Measurements from ENCODE around the gene SPTBN1. TPM values are rescaled to one million over a fixed set of nuclear protein-coding genes. Genes with fewer than 3 reads are reported as not detected.

SPTBN1 gene
- total and polyA plus RNA-seq, 2 of the 13 experiments (the other 11 are each of a cell fraction or from before 2014, with no cell fraction given): 123 to 299 TPM

DNA sequence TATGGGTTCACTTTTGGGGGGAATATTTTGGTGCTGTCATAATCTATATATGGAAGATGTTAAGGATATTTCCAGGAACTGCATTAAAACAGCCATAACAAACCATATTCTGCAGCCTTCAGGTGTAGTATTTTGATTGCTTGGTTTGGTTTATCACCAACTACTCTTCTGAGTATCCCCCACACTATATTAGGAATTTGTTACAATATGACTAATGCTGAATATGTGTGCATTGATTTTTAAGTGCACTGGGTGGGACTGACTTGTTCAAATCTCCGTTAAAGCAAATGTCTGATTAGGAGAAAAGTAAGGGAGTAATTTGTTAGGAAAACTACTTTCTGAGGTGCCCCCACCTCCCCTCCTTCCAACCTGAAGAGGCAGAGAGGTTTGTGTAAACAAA, 47.7 kb downstream of the SPTBN1 start:
- intact Hi-C loops (cut with micrococcal nuclease; ENCODE audit: unreplicated experiment) (loop anchor here (2.0 kb wide), 2 partner anchors 327 to 389 kb away; partner anchors contain the start of gene ACYP2), in situ Hi-C loops (cut with HindIII; ENCODE audit: extremely low pct_ligation_motif_present, low pct_unique_long_range_greater_than_20kb) (no loop called here)
- Histone ChIP-seq H3K79me2 (ENCODE audit: insufficient read depth, low read length) (peaks cover 84% of the 10 kb centered on the region), H3K9ac (ENCODE audit: insufficient read depth, low read depth, low read length) (no peak overlapping the region), H3K4me2 (ENCODE audit: low read depth, low read length) (no peak overlapping the region), H3K4me1 (ENCODE audit: insufficient read depth, low read length) (peaks cover 31% of the 10 kb centered on the region), H3K36me3 (replicated peaks in 1 of 2; ENCODE audit: control insufficient read depth in 1 of 2, insufficient read depth in 2 of 2, low read length in 2 of 2) (no peaks in the 10 kb centered on the region), H3K4me3 (replicated peaks in 1 of 3; ENCODE audit: insufficient read depth in 1 of 3, low read depth in 2 of 3, low read length in 3 of 3) (no peak overlapping the region), H3K27ac (ENCODE audit: extremely low read length, insufficient read depth, low read length) (no peak overlapping the region), H3K9me3 (ENCODE audit: low read length) (no peaks in the 10 kb centered on the region), H4K20me1 (ENCODE audit: insufficient read depth, low read length) (peaks cover 40% of the 10 kb centered on the region), H3K27me3 (ENCODE audit: control insufficient read depth in 1 of 2, insufficient read depth in 2 of 2, low read length in 2 of 2) (no peaks in the 10 kb centered on the region), H2AFZ (ENCODE audit: low read length) (no peak overlapping the region)
- ATAC-seq: no peak
- no peak for TF ChIP-seq FOXO1 (CRISPR knock-in tag; IDR thresholded peaks at IDR 0.05)
- TF ChIP-seq ZNF207 (IDR thresholded peaks at IDR 0.05; ENCODE audit: borderline replicate concordance): no peak
- no peak for TF ChIP-seq ZNF570 (CRISPR knock-in tag; IDR thresholded peaks at IDR 0.05; ENCODE audit: borderline replicate concordance)
- TF ChIP-seq SRSF9 (IDR thresholded peaks at IDR 0.05; ENCODE audit: borderline replicate concordance, insufficient read depth, low read depth, low read length, poor library complexity, severe bottlenecking): no peak
- TF ChIP-seq RXRB (CRISPR knock-in tag; IDR thresholded peaks at IDR 0.05; ENCODE audit: borderline replicate concordance): no peak
- TF ChIP-seq, protein P1, sequence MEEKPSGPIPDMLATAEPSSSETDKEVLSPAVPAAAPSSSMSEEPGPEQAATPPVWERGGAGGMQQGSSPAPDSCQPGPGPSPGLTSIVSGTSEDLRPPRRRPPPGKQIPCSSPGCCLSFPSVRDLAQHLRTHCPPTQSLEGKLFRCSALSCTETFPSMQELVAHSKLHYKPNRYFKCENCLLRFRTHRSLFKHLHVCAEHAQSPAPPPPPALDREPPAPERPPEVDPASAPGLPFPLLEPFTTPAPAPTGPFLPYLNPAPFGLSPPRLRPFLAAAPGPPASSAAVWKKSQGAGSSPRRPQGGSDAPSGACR (CRISPR knock-in tag; IDR thresholded peaks at IDR 0.05): no peak
- TF ChIP-seq GABPA (IDR thresholded peaks at IDR 0.05; ENCODE audit: low read depth, low read length): no peak
- no peak for TF ChIP-seq GABPA (CRISPR knock-in tag; IDR thresholded peaks at IDR 0.05; ENCODE audit: low read depth)
- no peak for TF ChIP-seq YEATS2 (CRISPR knock-in tag; IDR thresholded peaks at IDR 0.05; ENCODE audit: borderline replicate concordance)
- TF ChIP-seq EP300 (IDR thresholded peaks at IDR 0.05; ENCODE audit: low read depth in 2 of 2, low read length in 2 of 2): no peak
- no peak for TF ChIP-seq EP300 (CRISPR knock-in tag; IDR thresholded peaks at IDR 0.05; ENCODE audit: borderline replicate concordance)
- TF ChIP-seq REXO4 (CRISPR knock-in tag; IDR thresholded peaks at IDR 0.05; ENCODE audit: borderline replicate concordance): no peak
- no TSS peak for BruUV-seq (replicated peaks)
- ChIA-PET POLR2A (no interaction called here), CTCF (ENCODE audit: low intra/inter-chr PET ratio, low total read pairs) (interaction anchor here (1.5 to 1.7 kb wide), 2 partner anchors 327 to 397 kb away, joined by 3 to 9 read pairs; no protein-coding TSS in a partner anchor)
- WGBS (ENCODE audit: low lambda C conversion rate): 79% methylated on average over 1 of the region's 1 CpG
- DNase-seq (ENCODE audit: low spot score): no peak
- FAIRE-seq: no peak
